Fibroblast of mammary gland (primary cell): ENCODE measurements around the gene FMNL1.

Experiments used
- DNase-seq: peaks from one replicate; pipeline ENCODE4 v3.0.0-alpha.2; 2010; ENCODE audit warnings: low read depth
- H3K4me3 ChIP-seq: 2 replicates; pipeline ENCODE4 v1.5.1; 2011; ENCODE audit warnings: low read depth, mild to moderate bottlenecking, low read length, moderate library complexity; ENCODE audit not compliant: control insufficient read depth
- CTCF ChIP-seq: conservative IDR thresholded peaks from 2 replicates; pipeline ENCODE4 v1.5.1; 2011; ENCODE audit warnings: low read depth, low read length, inconsistent platforms; ENCODE audit not compliant: control insufficient read depth, insufficient read depth

FMNL1 gene

GRCh38 chr17:45230787-45231480 lies 9.2 kb downstream of the FMNL1 start:
- H3K4me3 ChIP-seq = no peak overlapping the region
- no peak for TF ChIP-seq CTCF
- DNase-seq = peak; percentile 56

GRCh38 chr17:45231481-45232116 lies 9.9 kb downstream of the FMNL1 start:
- peak; percentile 16 for TF ChIP-seq CTCF
- DNase-seq = no peak
- no peak overlapping the region for H3K4me3 ChIP-seq

GRCh38 chr17:45232514-45233422 lies 11.1 kb downstream of the FMNL1 start:
- no peak for DNase-seq
- TF ChIP-seq CTCF = no peak
- no peak overlapping the region for H3K4me3 ChIP-seq

GRCh38 chr17:45233423-45233924 lies 11.8 kb downstream of the FMNL1 start:
- TF ChIP-seq CTCF = no peak
- no peak overlapping the region for H3K4me3 ChIP-seq
- DNase-seq = no peak

GRCh38 chr17:45234641-45235415 lies 13.1 kb downstream of the FMNL1 start:
- no peak for TF ChIP-seq CTCF
- DNase-seq = no peak
- H3K4me3 ChIP-seq = no peak overlapping the region
